ENCODE data around the gene SLC35F2. TPM values are rescaled to one million over a fixed set of nuclear protein-coding genes. Genes with fewer than 3 reads are reported as not detected.

Gene SLC35F2
- total RNA-seq, 2 donors from 2014 or later, result 26.3 to 31.9 TPM

- Histone ChIP-seq H3K27me3 (no peaks in the 10 kb centered on the region), H3K27ac (peak overlapping the region; percentile 89), H3K4me3 (peak overlapping the region; percentile 87), H3K4me1 (no peaks in the 10 kb centered on the region), H3K9me3 (no peaks in the 10 kb centered on the region), H3K9ac (ENCODE audit: low read depth in 2 of 2, low read length in 2 of 2) (peak overlapping the region; percentile 27 to 95), H3K36me3 (no peaks in the 10 kb centered on the region)
- no peak for TF ChIP-seq CTCF (IDR thresholded peaks at IDR 0.05)
- DNase-seq, result peak; percentile 74
- intact Hi-C loops (cut with DNase I), result loop anchor here (10.0 kb wide), 1 partner anchor 52 kb away; no protein-coding TSS in a partner anchor
These were observed 1.5 kb downstream of the SLC35F2 start for GRCh38 chr11:107856981-107857517.

- TF ChIP-seq CTCF (IDR thresholded peaks at IDR 0.05), result no peak
- peak overlapping the region; percentile 89 for H3K27ac ChIP-seq
- H3K9ac ChIP-seq (ENCODE audit: low read depth in 2 of 2, low read length in 2 of 2), result peak overlapping the region in 1 of 2 donors; percentile 95
- H3K4me3 ChIP-seq, result no peak overlapping the region
- H3K4me1 ChIP-seq, result no peaks in the 10 kb centered on the region
- H3K36me3 ChIP-seq, result no peaks in the 10 kb centered on the region
- intact Hi-C loops (cut with DNase I), result loop anchor here (10.0 kb wide), 1 partner anchor 52 kb away; no protein-coding TSS in a partner anchor
- DNase-seq, result peak; percentile 29
- no peaks in the 10 kb centered on the region for H3K27me3 ChIP-seq
- H3K9me3 ChIP-seq, result no peaks in the 10 kb centered on the region
These were observed 2.2 kb downstream of the SLC35F2 start for GRCh38 chr11:107856180-107856980.

GRCh38 chr11:107853070-107853469 is 5.5 kb downstream of the SLC35F2 start:
- Histone ChIP-seq H3K27ac (peak overlapping the region; percentile 3), H3K4me1 (no peaks in the 10 kb centered on the region), H3K36me3 (no peaks in the 10 kb centered on the region), H3K4me3 (no peak overlapping the region), H3K9me3 (no peaks in the 10 kb centered on the region), H3K27me3 (no peaks in the 10 kb centered on the region), H3K9ac (ENCODE audit: low read depth in 2 of 2, low read length in 2 of 2) (no peak overlapping the region)
- TF ChIP-seq CTCF (IDR thresholded peaks at IDR 0.05), result no peak
- DNase-seq, result no peak
- intact Hi-C loops (cut with DNase I), result loop anchor here (10.0 kb wide), 1 partner anchor 48 kb away; no protein-coding TSS in a partner anchor

GRCh38 chr11:107851704-107852310 is 6.8 kb downstream of the SLC35F2 start:
- Histone ChIP-seq H3K36me3 (no peaks in the 10 kb centered on the region), H3K9me3 (no peaks in the 10 kb centered on the region), H3K9ac (ENCODE audit: low read depth in 2 of 2, low read length in 2 of 2) (peak overlapping the region in 1 of 2 donors; percentile 26), H3K27ac (peak overlapping the region; percentile 63), H3K4me1 (no peaks in the 10 kb centered on the region), H3K27me3 (no peaks in the 10 kb centered on the region), H3K4me3 (no peak overlapping the region)
- intact Hi-C loops (cut with DNase I), result loop anchor here (10.0 kb wide), 1 partner anchor 47 kb away; no protein-coding TSS in a partner anchor
- TF ChIP-seq CTCF (IDR thresholded peaks at IDR 0.05), result no peak
- peak; percentile 64 for DNase-seq

- Histone ChIP-seq H3K9me3 (no peaks in the 10 kb centered on the region), H3K36me3 (no peaks in the 10 kb centered on the region), H3K4me1 (no peaks in the 10 kb centered on the region), H3K4me3 (no peak overlapping the region), H3K27me3 (no peaks in the 10 kb centered on the region), H3K9ac (ENCODE audit: low read depth in 2 of 2, low read length in 2 of 2) (no peak overlapping the region), H3K27ac (no peak overlapping the region)
- TF ChIP-seq CTCF (IDR thresholded peaks at IDR 0.05), result no peak
- DNase-seq, result no peak
- intact Hi-C loops (cut with DNase I), result loop anchor here (10.0 kb wide), 1 partner anchor 45 kb away; no protein-coding TSS in a partner anchor
These were observed 8.8 kb downstream of the SLC35F2 start for GRCh38 chr11:107849790-107850189.

All from colonic mucosa (tissue), 4 donors.